ENCODE data around the gene LRRC25. TPM values are rescaled to one million over a fixed set of nuclear protein-coding genes. Genes with fewer than 3 reads are reported as not detected.
A peak's percentile ranks its signal among the peaks of the same experiment; 100 is the strongest.

LRRC25 gene
- total and polyA plus RNA-seq, 2 donors (not counting 3 experiments of a cell fraction or from before 2014, with no cell fraction given): not detected

GRCh38 chr19:18442941-18443340, 45.5 kb upstream of the LRRC25 start:
- CTCF ChIA-PET: interaction anchor here (0.7 kb wide), 1 partner anchor 8 kb away, joined by 3 read pairs; no protein-coding TSS in a partner anchor
- Histone ChIP-seq H3K79me2 (ENCODE audit: control insufficient read depth, insufficient read depth, low read length) (no peaks in the 10 kb centered on the region), H3K9me3 (replicated peaks; ENCODE audit: control insufficient read depth, insufficient read depth, low read length) (no peaks in the 10 kb centered on the region), H3K36me3 (ENCODE audit: control insufficient read depth in 2 of 2, extremely low read depth in 1 of 2, insufficient read depth in 2 of 2, low read length in 2 of 2) (peaks cover 0 to 31% of the 10 kb centered on the region in 2 experiments), H3K27ac (ENCODE audit: insufficient read depth, low read depth, low read length) (no peak overlapping the region), H3K9ac (replicated peaks; ENCODE audit: extremely low read depth, insufficient read depth, low read length) (no peak overlapping the region), H2AFZ (ENCODE audit: low read depth, low read length) (no peak overlapping the region), H4K20me1 (replicated peaks; ENCODE audit: control insufficient read depth, extremely low read depth, insufficient read depth, low read length) (no peaks in the 10 kb centered on the region), H3K4me3 (replicated peaks in 1 of 3; ENCODE audit: insufficient read depth in 1 of 3, low read depth in 1 of 3, low read length in 3 of 3) (no peak overlapping the region), H3K4me1 (ENCODE audit: control insufficient read depth, extremely low read depth, insufficient read depth, low read length) (no peaks in the 10 kb centered on the region), H3K27me3 (ENCODE audit: control insufficient read depth in 2 of 2, insufficient read depth in 2 of 2, low read length in 2 of 2) (no peaks in the 10 kb centered on the region), H3K4me2 (ENCODE audit: insufficient read depth, low read length) (no peak overlapping the region), H3K9me1 (replicated peaks; ENCODE audit: control insufficient read depth, extremely low read depth, insufficient read depth, low read length) (no peaks in the 10 kb centered on the region)
- POLR2A ChIA-PET: no interaction called here
- BruUV-seq (replicated peaks): no TSS peak
- FAIRE-seq: peak; percentile 33
- intact Hi-C loops (cut with micrococcal nuclease): no loop called here
- TF ChIP-seq MAX (IDR thresholded peaks at IDR 0.05; ENCODE audit: insufficient read depth, insufficient read length): no peak
- TF ChIP-seq CTCF (IDR thresholded peaks at IDR 0.05; ENCODE audit: extremely low read depth in 1 of 2, insufficient read depth in 1 of 2, low read depth in 1 of 2, low read length in 2 of 2): no peak
- no peak for TF ChIP-seq JUN (IDR thresholded peaks at IDR 0.05; ENCODE audit: borderline replicate concordance, insufficient read depth, insufficient read length, low read depth)
- TF ChIP-seq MYC (IDR thresholded peaks at IDR 0.05; ENCODE audit: low read depth, low read length): no peak
- TF ChIP-seq GATA2 (IDR thresholded peaks at IDR 0.05; ENCODE audit: insufficient read depth, insufficient read length, low read depth, low read length): no peak
- no peak for TF ChIP-seq POLR2AphosphoS5 (IDR thresholded peaks at IDR 0.05; ENCODE audit: insufficient read depth, low read depth, low read length)
- TF ChIP-seq EZH2 (IDR thresholded peaks at IDR 0.05; ENCODE audit: borderline replicate concordance, low read depth, low read length, severe bottlenecking): no peak
- TF ChIP-seq POLR2A (IDR thresholded peaks at IDR 0.05; ENCODE audit: low read depth, low read length): no peak
- no peak for TF ChIP-seq FOS (IDR thresholded peaks at IDR 0.05; ENCODE audit: borderline replicate concordance, insufficient read depth, low read length)
- DNase-seq (ENCODE audit: low read depth, low spot score): no peak
- dilution Hi-C loops (cut with MboI; ENCODE audit: extremely low pct_ligation_motif_present, low sequenced_read_pairs): no loop called here

Measured in endothelial cell of umbilical vein (primary cell).